ENCODE measurements around the gene TINAG.
"Not testable (repeated sequence)": the region's sequence is repeated elsewhere in the genome, so short reads cannot be mapped to it uniquely, and the experiment has no call there.

TINAG gene

DNA sequence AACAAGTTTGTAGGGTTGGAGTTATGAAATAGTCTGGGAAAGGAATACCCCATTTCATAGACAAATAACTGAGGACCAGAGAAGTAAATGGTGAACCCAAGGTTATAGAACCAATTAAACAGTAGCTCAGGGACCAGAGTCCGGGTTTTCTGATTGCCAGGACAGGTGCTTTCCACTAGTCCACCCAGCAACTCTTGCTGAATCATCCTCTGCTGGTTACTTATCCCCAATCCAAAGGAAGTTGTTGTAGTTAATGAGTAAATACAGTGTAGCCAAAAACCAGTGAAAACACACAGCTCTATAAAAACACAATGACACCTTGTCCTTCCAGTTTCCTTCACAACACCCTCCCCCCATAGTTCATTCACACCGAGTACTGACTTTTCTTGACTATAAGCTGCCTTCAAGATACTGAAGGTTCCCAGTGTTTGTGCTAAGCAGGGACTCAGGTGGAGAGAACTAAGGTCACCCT lies 766 bp upstream of the TINAG start:
- H3K4me1 ChIP-seq (ENCODE audit: control insufficient read depth in 5 of 5, insufficient read depth in 5 of 5, low read length in 5 of 5), result no peaks in the 10 kb centered on the region
- H3K9ac ChIP-seq (ENCODE audit: low read length in 5 of 5), result no peak overlapping the region
- H3K36me3 ChIP-seq (ENCODE audit: control insufficient read depth in 5 of 5, insufficient read depth in 5 of 5, low read length in 5 of 5), result no peaks in the 10 kb centered on the region
- H3K9me3 ChIP-seq (ENCODE audit: control insufficient read depth in 5 of 5, low read length in 5 of 5), result no peaks in the 10 kb centered on the region
- no peak overlapping the region for H3K27ac ChIP-seq (ENCODE audit: low read depth, low read length)
- no peaks in the 10 kb centered on the region for H3K27me3 ChIP-seq (ENCODE audit: control insufficient read depth in 5 of 5, insufficient read depth in 4 of 5, low read length in 5 of 5)
- H3K4me3 ChIP-seq (ENCODE audit: low read depth in 1 of 5, low read length in 5 of 5), result no peak overlapping the region

DNA sequence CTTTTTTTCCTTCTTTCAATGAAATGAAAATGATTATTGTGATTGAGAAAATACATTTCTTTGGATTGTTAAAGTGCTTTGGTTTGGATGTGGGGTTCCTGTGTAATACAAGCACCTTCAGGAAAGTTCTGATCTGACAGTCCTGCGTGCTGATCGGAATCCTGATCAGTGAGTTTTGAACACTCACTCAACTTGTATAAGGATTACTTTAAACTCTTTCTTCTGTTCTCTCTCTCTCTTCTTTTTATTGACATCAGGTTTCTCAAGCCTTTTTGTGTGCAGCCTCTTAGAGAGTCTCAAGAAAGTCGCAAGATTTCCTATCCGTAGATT lies 710 bp downstream of the TINAG start:
- no peaks in the 10 kb centered on the region for H3K27me3 ChIP-seq (ENCODE audit: control insufficient read depth in 5 of 5, insufficient read depth in 4 of 5, low read length in 5 of 5)
- H3K9me3 ChIP-seq (ENCODE audit: control insufficient read depth in 5 of 5, low read length in 5 of 5), result no peaks in the 10 kb centered on the region
- H3K4me1 ChIP-seq (ENCODE audit: control insufficient read depth in 5 of 5, insufficient read depth in 5 of 5, low read length in 5 of 5), result peaks cover 0 to 2% (median 0%) of the 10 kb centered on the region in 5 donors
- H3K4me3 ChIP-seq (ENCODE audit: low read depth in 1 of 5, low read length in 5 of 5), result no peak overlapping the region
- H3K36me3 ChIP-seq (ENCODE audit: control insufficient read depth in 5 of 5, insufficient read depth in 5 of 5, low read length in 5 of 5), result no peaks in the 10 kb centered on the region
- no peak overlapping the region for H3K27ac ChIP-seq (ENCODE audit: low read depth, low read length)
- no peak overlapping the region for H3K9ac ChIP-seq (ENCODE audit: low read length in 5 of 5)

DNA sequence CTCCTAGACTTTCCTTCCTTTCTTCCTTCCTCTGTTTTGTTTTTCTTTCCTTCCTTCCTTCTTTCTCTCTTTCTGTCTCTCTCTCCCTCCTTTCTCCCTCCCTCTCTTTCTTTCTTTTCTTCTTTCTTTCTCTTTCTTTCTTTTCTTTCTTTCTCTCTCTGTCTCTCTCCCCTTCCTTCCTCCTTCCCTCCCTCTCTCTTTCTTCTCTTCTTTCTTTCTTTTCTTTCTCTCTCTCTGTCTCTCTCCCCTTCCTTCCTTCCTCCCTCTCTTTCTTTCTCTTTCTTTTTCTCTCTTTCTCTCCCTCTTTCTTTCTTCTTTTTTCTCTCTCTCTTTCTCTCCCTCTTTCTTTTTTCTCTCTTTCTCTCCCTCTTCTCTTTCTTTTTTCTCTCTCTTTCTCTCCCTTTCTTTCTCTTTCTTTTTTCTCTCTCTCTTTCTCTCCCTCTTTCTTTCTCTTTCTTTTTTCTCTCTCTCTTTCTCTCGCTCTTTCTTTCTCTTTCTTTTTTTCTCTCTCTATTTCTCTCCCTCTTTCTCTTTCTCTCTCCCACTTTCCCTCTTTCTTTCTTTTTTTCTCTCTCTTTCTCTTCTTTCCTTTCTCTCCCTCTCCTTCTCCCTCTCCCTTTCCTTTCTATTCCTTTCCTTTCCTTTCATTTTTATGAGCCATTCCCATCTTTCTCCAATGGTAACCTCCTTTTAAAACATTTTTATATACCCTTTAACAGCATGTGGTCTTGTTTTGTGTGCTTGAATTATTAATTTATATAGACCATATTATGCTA lies 2.3 kb downstream of the TINAG start:
- Histone ChIP-seq H3K4me1 (ENCODE audit: control insufficient read depth in 5 of 5, insufficient read depth in 5 of 5, low read length in 5 of 5) (peaks cover 0 to 2% (median 0%) of the 10 kb centered on the region in 5 donors), H3K27me3 (ENCODE audit: control insufficient read depth in 5 of 5, insufficient read depth in 4 of 5, low read length in 5 of 5) (no peaks in the 10 kb centered on the region), H3K36me3 (ENCODE audit: control insufficient read depth in 5 of 5, insufficient read depth in 5 of 5, low read length in 5 of 5) (no peaks in the 10 kb centered on the region), H3K9ac (ENCODE audit: low read length in 5 of 5) (no peak overlapping the region), H3K4me3 (ENCODE audit: low read depth in 1 of 5, low read length in 5 of 5) (no peak overlapping the region), H3K27ac (ENCODE audit: low read depth, low read length) (no peak overlapping the region), H3K9me3 (ENCODE audit: control insufficient read depth in 5 of 5, low read length in 5 of 5) (no peaks in the 10 kb centered on the region)

DNA sequence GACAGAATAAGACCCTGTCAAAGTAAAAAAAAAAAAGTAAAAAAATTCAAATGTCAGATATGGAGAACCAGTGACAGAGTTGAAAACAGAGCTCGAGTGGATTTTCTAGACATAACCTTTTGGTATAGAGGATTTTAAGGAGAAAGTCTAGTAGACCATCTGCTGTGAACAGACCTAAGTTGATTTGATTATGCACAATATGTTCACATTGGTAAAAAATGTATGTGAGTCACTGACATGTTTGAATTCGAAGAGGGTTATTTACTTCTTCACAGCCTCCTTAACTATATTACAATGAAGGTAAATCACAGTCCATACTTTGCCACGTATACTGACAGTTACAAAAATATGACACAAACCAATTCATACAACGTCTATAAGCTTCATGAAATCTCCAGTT lies 7.4 kb downstream of the TINAG start:
- Histone ChIP-seq H3K27me3 (ENCODE audit: control insufficient read depth in 5 of 5, insufficient read depth in 4 of 5, low read length in 5 of 5) (no peaks in the 10 kb centered on the region), H3K4me1 (ENCODE audit: control insufficient read depth in 5 of 5, insufficient read depth in 5 of 5, low read length in 5 of 5) (peaks cover 0 to 2% (median 0%) of the 10 kb centered on the region in 5 donors), H3K36me3 (ENCODE audit: control insufficient read depth in 5 of 5, insufficient read depth in 5 of 5, low read length in 5 of 5) (no peaks in the 10 kb centered on the region), H3K27ac (ENCODE audit: low read depth, low read length) (no peak overlapping the region), H3K4me3 (ENCODE audit: low read depth in 1 of 5, low read length in 5 of 5) (no peak overlapping the region), H3K9ac (ENCODE audit: low read length in 5 of 5) (no peak overlapping the region), H3K9me3 (ENCODE audit: control insufficient read depth in 5 of 5, low read length in 5 of 5) (no peaks in the 10 kb centered on the region)

DNA sequence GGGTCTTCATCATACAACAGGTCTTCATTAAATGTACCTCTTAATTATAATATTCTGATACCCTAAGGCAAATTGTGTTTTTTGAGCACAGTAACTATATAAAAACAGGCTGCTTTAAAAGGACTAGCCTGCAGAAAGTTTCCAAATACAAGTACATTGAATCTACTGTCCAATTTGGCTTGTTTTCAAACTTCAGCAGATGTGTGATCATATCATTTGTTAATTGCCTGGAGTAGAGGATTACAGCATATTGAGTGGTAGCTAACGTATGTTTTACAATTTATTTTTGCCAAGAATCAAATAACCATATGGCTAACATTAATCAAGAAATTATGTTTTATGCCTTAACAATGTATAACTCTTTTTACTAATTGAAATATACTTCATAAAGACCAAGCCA lies 12.6 kb downstream of the TINAG start:
- no peaks in the 10 kb centered on the region for H3K27me3 ChIP-seq (ENCODE audit: control insufficient read depth in 5 of 5, insufficient read depth in 4 of 5, low read length in 5 of 5)
- no peak overlapping the region for H3K27ac ChIP-seq (ENCODE audit: low read depth, low read length)
- H3K4me3 ChIP-seq (ENCODE audit: low read depth in 1 of 5, low read length in 5 of 5), result no peak overlapping the region
- no peak overlapping the region for H3K9ac ChIP-seq (ENCODE audit: low read length in 5 of 5)
- peaks cover 0 to 2% (median 0%) of the 10 kb centered on the region in 5 donors for H3K9me3 ChIP-seq (ENCODE audit: control insufficient read depth in 5 of 5, low read length in 5 of 5)
- no peaks in the 10 kb centered on the region for H3K36me3 ChIP-seq (ENCODE audit: control insufficient read depth in 5 of 5, insufficient read depth in 5 of 5, low read length in 5 of 5)
- H3K4me1 ChIP-seq (ENCODE audit: control insufficient read depth in 5 of 5, insufficient read depth in 5 of 5, low read length in 5 of 5), result no peaks in the 10 kb centered on the region

DNA sequence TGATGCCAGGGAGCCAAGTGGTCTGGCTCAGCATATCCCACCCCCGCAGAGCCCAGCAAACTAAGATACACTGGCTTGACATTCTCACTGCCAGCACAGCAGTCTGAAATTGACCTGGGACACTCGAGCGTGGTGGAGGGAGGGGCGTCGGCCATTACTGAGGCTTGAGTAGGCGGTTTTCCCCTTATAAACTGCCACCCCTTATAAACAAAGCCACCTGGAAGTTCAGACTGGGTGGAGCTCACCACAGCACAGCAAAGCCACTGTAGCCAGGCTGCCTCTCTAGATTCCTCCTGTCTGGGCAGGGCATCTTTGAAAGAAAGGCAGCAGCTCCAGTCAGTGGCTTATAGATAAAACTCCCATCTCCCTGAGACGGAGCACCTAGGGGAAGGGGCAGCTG lies 19.4 kb downstream of the TINAG start:
- peaks cover 0 to 11% (median 5%) of the 10 kb centered on the region in 5 donors for H3K9me3 ChIP-seq (ENCODE audit: control insufficient read depth in 5 of 5, low read length in 5 of 5)
- no peaks in the 10 kb centered on the region for H3K36me3 ChIP-seq (ENCODE audit: control insufficient read depth in 5 of 5, insufficient read depth in 5 of 5, low read length in 5 of 5)
- no peak overlapping the region for H3K4me3 ChIP-seq (ENCODE audit: low read depth in 1 of 5, low read length in 5 of 5)
- no peak overlapping the region for H3K9ac ChIP-seq (ENCODE audit: low read length in 5 of 5)
- H3K4me1 ChIP-seq (ENCODE audit: control insufficient read depth in 5 of 5, insufficient read depth in 5 of 5, low read length in 5 of 5), result no peaks in the 10 kb centered on the region
- no peaks in the 10 kb centered on the region for H3K27me3 ChIP-seq (ENCODE audit: control insufficient read depth in 5 of 5, insufficient read depth in 4 of 5, low read length in 5 of 5)
- H3K27ac ChIP-seq (ENCODE audit: low read depth, low read length), result no peak overlapping the region

DNA sequence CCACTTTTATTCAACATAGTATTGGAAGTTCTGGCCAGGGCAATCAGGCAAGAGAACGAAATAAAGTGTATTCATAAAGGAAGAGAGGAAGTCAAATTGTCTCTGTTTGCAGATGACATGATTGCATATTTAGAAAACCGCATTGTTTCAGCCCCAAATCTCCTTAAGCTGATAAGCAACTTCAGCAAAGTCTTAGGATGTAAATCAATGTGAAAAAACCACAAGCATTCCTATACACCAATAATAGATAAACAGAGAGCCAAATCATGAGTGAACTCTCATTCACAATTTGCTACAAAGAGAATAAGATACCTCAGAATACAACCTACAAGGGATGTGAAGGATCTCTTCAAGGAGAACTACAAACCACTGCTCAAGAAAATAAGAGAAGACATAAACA lies 23.3 kb downstream of the TINAG start:
- H3K27ac ChIP-seq (ENCODE audit: low read depth, low read length); H3K4me3 ChIP-seq (ENCODE audit: low read depth in 1 of 5, low read length in 5 of 5); H3K9ac ChIP-seq (ENCODE audit: low read length in 5 of 5); H3K36me3 ChIP-seq (ENCODE audit: control insufficient read depth in 5 of 5, insufficient read depth in 5 of 5, low read length in 5 of 5); H3K4me1 ChIP-seq (ENCODE audit: control insufficient read depth in 5 of 5, insufficient read depth in 5 of 5, low read length in 5 of 5); H3K27me3 ChIP-seq (ENCODE audit: control insufficient read depth in 5 of 5, insufficient read depth in 4 of 5, low read length in 5 of 5): not testable (repeated sequence)
- peaks cover 0 to 11% (median 5%) of the 10 kb centered on the region in 5 donors for H3K9me3 ChIP-seq (ENCODE audit: control insufficient read depth in 5 of 5, low read length in 5 of 5)

DNA sequence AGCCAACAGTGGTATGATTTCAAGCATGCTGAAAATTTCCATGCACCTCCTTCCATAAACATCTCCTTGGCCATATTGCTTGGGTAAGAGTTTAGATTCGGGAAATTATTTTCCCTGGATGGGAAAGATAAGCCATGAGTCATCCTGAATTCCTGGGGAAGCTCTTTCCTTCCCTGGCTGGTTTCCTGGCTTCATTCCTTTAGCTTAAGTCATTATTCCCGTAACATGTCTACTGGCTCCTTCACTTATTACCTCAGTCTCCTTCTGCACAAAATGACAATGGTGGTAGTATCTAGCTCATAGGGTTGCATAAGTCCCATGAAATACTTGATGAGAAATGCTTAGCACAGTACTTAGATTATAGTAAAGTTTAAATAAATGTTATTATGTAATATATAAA lies 27.6 kb downstream of the TINAG start:
- H3K4me1 ChIP-seq (ENCODE audit: control insufficient read depth in 5 of 5, insufficient read depth in 5 of 5, low read length in 5 of 5), result no peaks in the 10 kb centered on the region
- H3K9me3 ChIP-seq (ENCODE audit: control insufficient read depth in 5 of 5, low read length in 5 of 5), result peaks cover 0 to 2% (median 0%) of the 10 kb centered on the region in 5 donors
- H3K36me3 ChIP-seq (ENCODE audit: control insufficient read depth in 5 of 5, insufficient read depth in 5 of 5, low read length in 5 of 5), result no peaks in the 10 kb centered on the region
- no peaks in the 10 kb centered on the region for H3K27me3 ChIP-seq (ENCODE audit: control insufficient read depth in 5 of 5, insufficient read depth in 4 of 5, low read length in 5 of 5)
- no peak overlapping the region for H3K27ac ChIP-seq (ENCODE audit: low read depth, low read length)
- H3K4me3 ChIP-seq (ENCODE audit: low read depth in 1 of 5, low read length in 5 of 5), result no peak overlapping the region
- H3K9ac ChIP-seq (ENCODE audit: low read length in 5 of 5), result no peak overlapping the region

DNA sequence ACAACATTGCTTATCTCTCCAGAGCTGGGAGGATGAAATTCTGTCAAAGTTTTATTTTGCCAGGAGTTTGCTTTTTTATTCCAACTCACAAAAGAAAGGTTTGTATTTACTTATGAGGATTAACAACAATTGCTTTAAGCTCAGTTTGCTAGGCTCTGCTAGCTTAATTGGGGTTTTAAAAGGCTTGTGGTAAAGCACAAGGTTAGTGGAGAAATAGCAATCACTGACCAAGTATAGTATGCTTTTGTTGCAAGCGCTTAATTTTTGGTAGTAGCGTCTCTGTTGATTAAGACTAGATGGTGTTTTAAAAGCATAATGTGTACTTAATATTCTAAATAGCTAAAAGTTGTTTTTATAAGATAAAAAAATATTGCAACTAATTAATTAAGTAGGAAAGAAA lies 45.7 kb downstream of the TINAG start:
- Histone ChIP-seq H3K4me1 (ENCODE audit: control insufficient read depth in 5 of 5, insufficient read depth in 5 of 5, low read length in 5 of 5) (no peaks in the 10 kb centered on the region), H3K4me3 (ENCODE audit: low read depth in 1 of 5, low read length in 5 of 5) (no peak overlapping the region), H3K27me3 (ENCODE audit: control insufficient read depth in 5 of 5, insufficient read depth in 4 of 5, low read length in 5 of 5) (no peaks in the 10 kb centered on the region), H3K9ac (ENCODE audit: low read length in 5 of 5) (no peak overlapping the region), H3K9me3 (ENCODE audit: control insufficient read depth in 5 of 5, low read length in 5 of 5) (no peaks in the 10 kb centered on the region), H3K27ac (ENCODE audit: low read depth, low read length) (no peak overlapping the region), H3K36me3 (ENCODE audit: control insufficient read depth in 5 of 5, insufficient read depth in 5 of 5, low read length in 5 of 5) (no peaks in the 10 kb centered on the region)

DNA sequence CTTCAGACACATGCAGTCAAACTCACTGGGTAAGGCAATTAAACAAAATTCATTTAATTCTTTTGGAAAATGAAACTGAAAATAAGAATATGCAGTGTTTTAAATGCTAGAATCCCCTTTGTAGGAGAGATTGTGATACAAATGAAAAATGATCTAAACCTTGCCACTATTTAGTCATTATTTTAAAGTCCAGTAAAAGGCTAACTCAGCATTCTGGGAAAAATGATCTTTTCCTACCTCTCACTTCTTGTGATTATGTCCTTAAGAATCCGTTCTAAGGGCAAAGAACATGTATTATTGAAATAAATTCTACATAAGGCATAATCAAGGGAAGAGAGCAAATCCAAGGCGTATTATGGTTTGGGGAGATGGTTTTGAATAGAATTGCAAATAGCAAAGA lies 46.4 kb downstream of the TINAG start:
- Histone ChIP-seq H3K4me3 (ENCODE audit: low read depth in 1 of 5, low read length in 5 of 5) (no peak overlapping the region), H3K27me3 (ENCODE audit: control insufficient read depth in 5 of 5, insufficient read depth in 4 of 5, low read length in 5 of 5) (no peaks in the 10 kb centered on the region), H3K9ac (ENCODE audit: low read length in 5 of 5) (no peak overlapping the region), H3K4me1 (ENCODE audit: control insufficient read depth in 5 of 5, insufficient read depth in 5 of 5, low read length in 5 of 5) (no peaks in the 10 kb centered on the region), H3K27ac (ENCODE audit: low read depth, low read length) (no peak overlapping the region), H3K9me3 (ENCODE audit: control insufficient read depth in 5 of 5, low read length in 5 of 5) (no peaks in the 10 kb centered on the region), H3K36me3 (ENCODE audit: control insufficient read depth in 5 of 5, insufficient read depth in 5 of 5, low read length in 5 of 5) (no peaks in the 10 kb centered on the region)
